ENCODE data around the gene TMEM119.
"Not testable (repeated sequence)": the region's sequence is repeated elsewhere in the genome, so short reads cannot be mapped to it uniquely, and the experiment has no call there.

The TMEM119 gene

GRCh38 chr12:108565146-108565545 is 32.7 kb downstream of the TMEM119 start:
- no peak for DNase-seq (ENCODE audit: low read depth)

- DNase-seq (ENCODE audit: low read depth): no peak
Observed at GRCh38 chr12:108564724-108565123, 33.2 kb downstream of the TMEM119 start.

GRCh38 chr12:108563804-108564151 is 34.1 kb downstream of the TMEM119 start:
- no peak for DNase-seq (ENCODE audit: low read depth)

GRCh38 chr12:108563136-108563803 is 34.6 kb downstream of the TMEM119 start:
- peak; percentile 78 for DNase-seq (ENCODE audit: low read depth)

- DNase-seq (ENCODE audit: low read depth): peak; percentile 100
Observed at GRCh38 chr12:108562348-108563135, 35.3 kb downstream of the TMEM119 start, which contains the start of gene ISCU. ISCU (plus strand) TSS chr12:108562596; CDS start chr12:108562623, 27 bp downstream.

GRCh38 chr12:108561852-108562347 is 36.0 kb downstream of the TMEM119 start:
- no peak for DNase-seq (ENCODE audit: low read depth)

GRCh38 chr12:108560752-108561719 is 36.8 kb downstream of the TMEM119 start, which contains the start of gene SART3:
SART3 (minus strand) TSS chr12:108561173; CDS start chr12:108561154, 19 bp downstream.
- peak; percentile 71 for DNase-seq (ENCODE audit: low read depth)

GRCh38 chr12:108560321-108560721 is 37.6 kb downstream of the TMEM119 start:
- DNase-seq (ENCODE audit: low read depth): no peak

- no peak for DNase-seq (ENCODE audit: low read depth)
Observed at GRCh38 chr12:108559748-108560147, 38.1 kb downstream of the TMEM119 start.

GRCh38 chr12:108559007-108559655 is 38.8 kb downstream of the TMEM119 start:
- no peak for DNase-seq (ENCODE audit: low read depth)

- not testable (repeated sequence) for DNase-seq (ENCODE audit: low read depth)
Observed at GRCh38 chr12:108555383-108555782, 42.5 kb downstream of the TMEM119 start.

- no peak for DNase-seq (ENCODE audit: low read depth)
Observed at GRCh38 chr12:108553799-108554198, 44.1 kb downstream of the TMEM119 start.

GRCh38 chr12:108551535-108551934 is 46.3 kb downstream of the TMEM119 start:
- no peak for DNase-seq (ENCODE audit: low read depth)

GRCh38 chr12:108548954-108549521 is 48.8 kb downstream of the TMEM119 start:
- DNase-seq (ENCODE audit: low read depth): no peak

- no peak for DNase-seq (ENCODE audit: low read depth)
Observed at GRCh38 chr12:108547686-108548085, 50.2 kb downstream of the TMEM119 start.

GRCh38 chr12:108543652-108544051 is 54.2 kb downstream of the TMEM119 start:
- no peak for DNase-seq (ENCODE audit: low read depth)

- DNase-seq (ENCODE audit: low read depth): no peak
Observed at GRCh38 chr12:108542320-108542719, 55.6 kb downstream of the TMEM119 start.

Data from activated T-cell treated with anti-CD3 and anti-CD28 coated beads for 1 hour (primary cell).